ENCODE results near the gene PDGFRA. TPM values are rescaled to one million over a fixed set of nuclear protein-coding genes. Genes with fewer than 3 reads are reported as not detected.

Gene PDGFRA
- not detected for total RNA-seq

DNA sequence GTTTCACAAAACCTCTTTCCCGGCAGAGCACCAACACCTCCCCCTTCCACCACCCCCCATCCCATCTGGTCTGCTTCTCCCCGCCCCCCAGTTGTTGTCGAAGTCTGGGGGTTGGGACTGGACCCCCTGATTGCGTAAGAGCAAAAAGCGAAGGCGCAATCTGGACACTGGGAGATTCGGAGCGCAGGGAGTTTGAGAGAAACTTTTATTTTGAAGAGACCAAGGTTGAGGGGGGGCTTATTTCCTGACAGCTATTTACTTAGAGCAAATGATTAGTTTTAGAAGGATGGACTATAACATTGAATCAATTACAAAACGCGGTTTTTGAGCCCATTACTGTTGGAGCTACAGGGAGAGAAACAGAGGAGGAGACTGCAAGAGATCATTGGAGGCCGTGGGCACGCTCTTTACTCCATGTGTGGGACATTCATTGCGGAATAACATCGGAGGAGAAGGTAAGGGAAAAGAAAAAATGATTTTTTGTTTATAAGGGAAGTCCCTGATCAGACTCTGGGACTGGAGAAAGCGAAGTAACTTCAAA, at the start of gene PDGFRA:
Gene PDGFRA, plus strand, starts transcription at position 333 of the 541 bp plus-strand sequence. CDS start 29,476 bp downstream, outside the sequence.
- Mint-ChIP-seq H3K27me3 (peaks cover 95% of the 10 kb centered on the region), H3K27ac (no peak within 1 kb of the TSS), H3K4me1 (peaks cover 32% of the 10 kb centered on the region), H3K36me3 (peaks cover 1% of the 10 kb centered on the region), H3K9me3 (no peaks in the 10 kb centered on the region), H3K4me3 (no peak within 1 kb of the TSS)
- DNase-seq, result no peak

DNA sequence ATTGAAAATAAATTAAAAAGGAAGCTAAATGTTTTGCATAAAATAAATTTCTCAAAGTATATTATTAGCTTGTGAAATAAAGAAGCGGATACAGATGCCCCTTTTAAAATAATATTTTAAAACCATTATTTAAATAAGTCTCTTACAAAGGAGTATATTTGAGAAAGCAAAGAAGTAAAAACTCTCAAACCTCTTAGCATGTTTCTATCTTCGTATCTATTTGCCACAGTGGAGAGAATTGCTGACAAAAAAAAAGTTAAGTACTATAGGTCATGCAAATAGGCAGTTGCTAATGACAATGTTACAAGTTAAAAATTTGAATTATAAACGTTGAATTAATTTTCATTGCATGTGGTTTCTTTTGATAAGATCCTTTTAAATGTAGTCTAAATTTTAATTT, 44.5 kb upstream of the PDGFRA start:
- H3K27ac Mint-ChIP-seq, result no peak overlapping the region
- no peak for DNase-seq
- no peaks in the 10 kb centered on the region for H3K36me3 Mint-ChIP-seq
- H3K27me3 Mint-ChIP-seq, result no peaks in the 10 kb centered on the region
- no peaks in the 10 kb centered on the region for H3K9me3 Mint-ChIP-seq
- no peaks in the 10 kb centered on the region for H3K4me1 Mint-ChIP-seq
- H3K4me3 Mint-ChIP-seq, result no peak overlapping the region

DNA sequence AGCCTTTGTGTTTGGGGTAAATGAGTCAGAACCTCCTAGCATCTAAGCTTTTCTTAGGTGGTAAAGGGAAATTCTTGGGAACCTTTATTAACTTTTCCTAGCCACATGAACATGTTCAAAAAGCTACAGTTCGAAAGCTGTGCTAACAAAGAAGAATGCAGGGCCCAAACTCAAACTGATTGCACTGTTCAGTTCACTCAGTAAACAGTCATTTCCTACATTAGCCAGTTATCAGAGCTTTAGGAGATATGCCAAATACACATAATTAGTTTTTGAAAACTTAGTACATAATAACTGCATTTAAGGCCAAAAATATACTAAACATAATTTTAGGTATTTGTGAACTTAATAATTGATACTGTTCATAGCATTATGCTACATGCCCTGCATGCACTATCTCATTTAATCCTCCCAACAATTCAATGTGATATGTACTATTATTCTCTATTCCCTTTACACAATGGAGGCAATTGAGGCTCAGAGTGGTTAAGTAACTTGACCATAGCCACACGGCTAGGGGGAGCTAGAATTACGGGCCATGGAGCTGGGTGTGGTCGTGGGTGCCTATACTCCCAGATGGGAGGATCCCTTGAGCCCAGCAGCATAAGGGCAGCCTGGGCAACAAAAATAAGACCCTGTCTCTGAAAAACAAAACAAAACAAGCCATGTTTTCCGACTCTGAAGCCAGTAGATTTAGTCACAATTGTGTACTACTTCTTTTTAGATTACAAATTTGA, 43.9 kb upstream of the PDGFRA start:
- H3K27me3 Mint-ChIP-seq, result no peaks in the 10 kb centered on the region
- no peaks in the 10 kb centered on the region for H3K36me3 Mint-ChIP-seq
- H3K4me3 Mint-ChIP-seq, result no peak overlapping the region
- no peak overlapping the region for H3K27ac Mint-ChIP-seq
- DNase-seq, result no peak
- H3K4me1 Mint-ChIP-seq, result no peaks in the 10 kb centered on the region
- no peaks in the 10 kb centered on the region for H3K9me3 Mint-ChIP-seq

DNA sequence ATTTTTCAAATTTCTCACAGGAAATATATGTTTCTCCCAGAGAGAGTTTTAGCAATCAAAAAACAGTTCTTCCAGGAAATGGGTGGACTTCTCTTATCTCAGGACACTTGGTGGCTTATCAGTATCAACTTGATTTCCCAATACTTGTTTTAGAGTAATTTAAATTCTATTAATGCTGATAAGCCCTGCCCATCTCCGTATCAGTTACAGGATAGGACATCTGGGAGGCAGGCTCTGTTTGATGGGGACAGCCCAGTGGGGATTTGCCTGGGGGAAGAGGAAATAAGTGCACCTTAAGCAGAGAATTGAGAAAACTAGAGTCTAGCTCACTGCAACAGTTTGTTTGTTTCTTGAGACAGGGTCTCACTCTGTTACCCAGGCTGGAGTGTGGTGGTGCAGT, 43.2 kb upstream of the PDGFRA start:
- H3K4me1 Mint-ChIP-seq, result no peaks in the 10 kb centered on the region
- peaks cover 3% of the 10 kb centered on the region for H3K27me3 Mint-ChIP-seq
- no peak for DNase-seq
- H3K9me3 Mint-ChIP-seq, result no peaks in the 10 kb centered on the region
- no peaks in the 10 kb centered on the region for H3K36me3 Mint-ChIP-seq
- H3K27ac Mint-ChIP-seq, result no peak overlapping the region
- H3K4me3 Mint-ChIP-seq, result no peak overlapping the region

DNA sequence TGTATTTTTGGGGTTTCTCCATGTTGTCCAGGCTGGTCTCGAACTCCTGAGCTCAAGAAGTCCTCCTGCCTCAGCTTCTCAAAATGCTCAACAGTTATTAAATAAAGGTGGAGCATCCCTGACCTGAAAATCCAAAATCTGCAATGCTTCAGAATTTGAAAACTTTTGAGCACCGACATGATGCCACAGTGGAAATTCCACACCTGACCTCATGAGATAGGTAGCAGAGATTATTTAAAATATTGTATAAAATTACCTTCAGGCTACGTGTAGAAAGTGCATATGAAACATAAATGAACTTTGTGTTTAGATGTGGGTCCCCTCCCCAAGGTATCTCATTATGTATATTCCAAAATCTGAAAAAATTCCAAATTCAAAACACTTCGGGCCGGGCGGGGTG, 42.7 kb upstream of the PDGFRA start:
- no peaks in the 10 kb centered on the region for H3K36me3 Mint-ChIP-seq
- no peak overlapping the region for H3K27ac Mint-ChIP-seq
- no peak for DNase-seq

DNA sequence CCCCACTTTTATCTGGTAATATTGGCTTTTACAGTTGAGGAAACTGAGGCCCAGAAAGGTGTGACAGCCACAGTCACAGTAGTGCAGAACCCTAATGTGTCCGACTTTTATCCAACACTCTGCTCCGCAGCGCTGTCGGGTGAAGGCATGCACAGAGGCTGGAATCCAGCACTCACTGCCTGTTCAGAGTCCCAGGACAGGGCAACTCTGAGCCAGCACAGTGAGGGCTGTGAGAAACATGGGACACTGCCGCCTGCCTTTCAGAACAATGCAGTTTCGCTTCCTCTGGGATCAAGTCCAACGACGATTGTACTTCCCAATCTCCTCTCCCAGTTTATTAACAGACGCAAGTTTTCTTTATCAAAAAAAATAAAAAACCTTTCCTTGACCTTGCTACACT, 41.9 kb upstream of the PDGFRA start:
- no peaks in the 10 kb centered on the region for H3K36me3 Mint-ChIP-seq
- H3K9me3 Mint-ChIP-seq, result no peaks in the 10 kb centered on the region
- H3K27me3 Mint-ChIP-seq, result peaks cover 3% of the 10 kb centered on the region
- no peaks in the 10 kb centered on the region for H3K4me1 Mint-ChIP-seq
- no peak for DNase-seq
- no peak overlapping the region for H3K4me3 Mint-ChIP-seq
- H3K27ac Mint-ChIP-seq, result no peak overlapping the region

More for the DNA sequence above, 42.7 kb upstream of the PDGFRA start:
- H3K9me3 Mint-ChIP-seq, result no peaks in the 10 kb centered on the region
- no peak overlapping the region for H3K4me3 Mint-ChIP-seq
- no peaks in the 10 kb centered on the region for H3K4me1 Mint-ChIP-seq
- H3K27me3 Mint-ChIP-seq, result peaks cover 3% of the 10 kb centered on the region

DNA sequence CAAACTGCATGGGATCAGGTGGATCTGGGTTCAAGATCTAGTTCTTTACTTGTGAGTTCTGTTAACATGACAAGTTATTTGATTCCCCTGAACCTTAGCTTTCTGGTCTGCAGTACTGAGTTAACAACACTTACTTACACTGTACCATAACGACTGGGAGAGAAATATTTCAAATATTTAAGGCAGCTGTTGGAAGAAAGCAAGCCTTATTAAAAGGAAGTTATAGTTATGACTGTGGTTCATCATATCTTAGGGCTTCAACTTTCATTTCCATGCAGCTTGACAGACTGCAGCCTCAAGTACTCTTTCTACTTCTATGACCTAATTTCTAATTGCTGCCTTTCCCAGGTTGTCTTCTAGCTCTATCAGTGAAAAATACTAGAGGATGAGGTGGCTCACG, 40.0 kb upstream of the PDGFRA start:
- no peaks in the 10 kb centered on the region for H3K4me1 Mint-ChIP-seq
- DNase-seq, result no peak
- no peaks in the 10 kb centered on the region for H3K9me3 Mint-ChIP-seq
- no peak overlapping the region for H3K27ac Mint-ChIP-seq
- peaks cover 3% of the 10 kb centered on the region for H3K27me3 Mint-ChIP-seq
- H3K36me3 Mint-ChIP-seq, result no peaks in the 10 kb centered on the region
- no peak overlapping the region for H3K4me3 Mint-ChIP-seq

DNA sequence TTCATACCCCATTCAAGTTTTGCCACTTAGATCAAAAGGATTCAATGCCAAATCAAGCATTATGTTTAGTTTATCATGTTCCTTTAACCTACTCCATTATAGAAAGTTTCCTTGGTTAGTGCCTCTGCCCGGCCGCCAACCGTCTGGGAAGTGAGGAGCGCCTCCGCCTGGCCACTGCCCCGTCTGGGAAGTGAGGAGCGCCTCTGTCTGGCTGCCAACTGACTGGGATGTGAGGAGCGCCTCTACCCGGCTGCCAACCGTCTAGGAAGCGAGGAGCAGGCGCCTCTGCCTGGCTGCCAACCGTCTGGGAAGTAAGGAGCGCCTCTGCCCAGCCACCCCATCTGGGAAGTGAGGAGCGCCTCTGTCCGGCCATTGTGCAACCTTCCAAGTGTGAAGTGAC, 36.3 kb upstream of the PDGFRA start:
- Mint-ChIP-seq H3K27me3 (peaks cover 3% of the 10 kb centered on the region), H3K9me3 (no peaks in the 10 kb centered on the region), H3K27ac (no peak overlapping the region), H3K4me1 (no peaks in the 10 kb centered on the region), H3K36me3 (no peaks in the 10 kb centered on the region), H3K4me3 (no peak overlapping the region)
- no peak for DNase-seq

DNA sequence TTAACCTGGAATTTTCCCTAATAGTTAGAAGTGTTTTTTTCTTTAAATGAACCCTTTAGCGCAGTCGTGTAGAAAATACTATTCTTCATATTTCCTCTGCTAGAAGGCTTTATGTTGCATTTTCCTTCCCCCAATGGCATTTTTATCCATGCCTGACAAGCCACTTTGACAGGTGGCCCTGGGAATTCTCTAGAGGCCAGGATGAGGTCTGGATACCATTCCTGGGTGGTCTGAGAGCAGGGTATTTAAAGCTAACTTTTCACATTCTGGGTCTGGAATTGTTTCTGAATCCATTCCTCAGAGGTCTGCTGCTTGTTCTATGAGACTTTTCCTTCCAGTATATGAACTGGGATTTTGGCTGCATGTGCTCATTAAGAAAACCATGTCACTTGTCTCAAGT, 31.2 kb upstream of the PDGFRA start:
- Mint-ChIP-seq H3K4me1 (no peaks in the 10 kb centered on the region), H3K4me3 (no peak overlapping the region), H3K27me3 (peaks cover 8% of the 10 kb centered on the region), H3K9me3 (no peaks in the 10 kb centered on the region), H3K27ac (no peak overlapping the region), H3K36me3 (no peaks in the 10 kb centered on the region)
- DNase-seq, result no peak

DNA sequence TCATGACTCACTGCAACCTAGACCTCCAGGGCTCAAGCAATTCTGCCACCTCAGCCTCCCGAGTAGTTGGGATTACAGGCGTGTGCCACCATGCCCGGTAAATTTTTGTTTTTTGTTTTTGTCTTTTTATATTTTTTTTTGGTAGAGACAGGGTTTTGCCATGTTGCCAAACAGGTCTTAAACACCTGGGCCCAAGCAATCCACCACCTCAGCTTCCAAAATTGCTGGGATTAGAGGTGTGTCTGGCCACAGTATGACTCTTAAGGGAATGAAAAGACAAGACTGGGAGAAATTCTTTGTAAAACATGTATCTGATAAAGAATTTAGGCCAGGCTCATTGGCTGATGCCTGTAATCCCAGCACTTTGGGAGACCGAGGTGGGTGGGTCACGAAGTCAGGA, 29.2 kb upstream of the PDGFRA start:
- H3K9me3 Mint-ChIP-seq, result no peaks in the 10 kb centered on the region
- H3K4me1 Mint-ChIP-seq, result no peaks in the 10 kb centered on the region
- no peak for DNase-seq
- H3K4me3 Mint-ChIP-seq, result no peak overlapping the region
- H3K27ac Mint-ChIP-seq, result no peak overlapping the region
- peaks cover 11% of the 10 kb centered on the region for H3K27me3 Mint-ChIP-seq
- H3K36me3 Mint-ChIP-seq, result no peaks in the 10 kb centered on the region

DNA sequence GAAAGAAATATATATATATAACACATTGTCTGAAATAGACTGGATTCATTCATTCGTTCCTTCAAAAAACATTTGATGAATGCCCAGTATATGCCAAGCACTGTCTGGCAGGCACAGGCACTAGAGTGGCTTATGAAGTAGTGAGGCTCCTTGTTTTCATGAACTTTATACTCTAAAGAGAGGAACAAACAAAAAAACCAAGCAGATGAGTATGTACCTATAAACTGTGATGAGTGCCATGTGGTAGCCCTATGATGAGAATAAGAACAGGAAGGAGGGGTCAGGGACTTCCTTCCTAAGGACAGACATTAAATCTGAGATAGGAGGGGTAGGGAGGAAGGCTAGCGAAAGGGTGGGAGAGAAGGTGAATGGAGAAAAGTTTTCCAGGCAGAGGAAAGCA, 19.5 kb upstream of the PDGFRA start:
- Mint-ChIP-seq H3K36me3 (no peaks in the 10 kb centered on the region), H3K27ac (no peak overlapping the region), H3K4me3 (no peak overlapping the region), H3K9me3 (no peaks in the 10 kb centered on the region), H3K4me1 (no peaks in the 10 kb centered on the region), H3K27me3 (peaks cover 25% of the 10 kb centered on the region)
- no peak for DNase-seq

DNA sequence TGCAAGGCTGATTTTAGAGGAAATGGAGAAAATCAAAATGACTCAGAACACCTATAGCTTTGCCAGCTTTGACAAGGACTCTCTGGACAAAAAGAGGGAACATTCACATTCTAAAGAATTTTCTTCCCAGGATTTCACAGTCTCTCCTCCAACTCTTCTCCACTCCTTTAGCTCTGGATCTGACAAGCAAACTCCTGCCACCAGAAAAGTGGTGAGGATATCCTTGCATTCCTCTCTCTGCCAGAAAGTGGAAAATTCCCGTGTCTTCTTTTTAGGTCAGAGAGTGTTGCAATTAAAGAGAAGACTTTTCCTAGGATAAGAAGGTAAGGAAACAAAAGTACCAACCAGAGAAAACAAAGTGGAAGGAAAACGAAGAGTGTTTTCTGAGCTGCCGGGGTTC, 16.1 kb upstream of the PDGFRA start:
- Mint-ChIP-seq H3K9me3 (no peaks in the 10 kb centered on the region), H3K4me1 (peaks cover 4% of the 10 kb centered on the region), H3K36me3 (no peaks in the 10 kb centered on the region), H3K27me3 (peaks cover 37% of the 10 kb centered on the region), H3K27ac (no peak overlapping the region), H3K4me3 (no peak overlapping the region)
- no peak for DNase-seq

DNA sequence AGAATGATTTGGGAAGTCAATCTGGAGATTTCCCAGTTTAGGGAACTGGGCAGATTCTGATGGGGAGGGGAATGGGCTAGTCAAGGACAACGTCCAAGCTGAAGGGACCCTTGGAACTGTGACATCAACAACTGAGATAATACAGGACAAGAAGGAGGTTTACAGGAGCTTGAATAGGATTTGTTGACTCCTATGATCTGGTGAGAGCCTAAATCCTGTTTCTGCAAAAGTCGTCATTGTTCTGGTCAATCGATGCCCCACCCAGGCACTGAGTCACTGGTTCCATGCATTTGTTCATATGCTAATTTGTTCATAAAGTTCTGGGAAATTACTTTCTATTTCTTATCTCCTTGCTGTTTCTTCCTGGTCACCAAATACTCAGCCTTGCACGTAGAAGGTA, 15.3 kb upstream of the PDGFRA start:
- DNase-seq, result no peak
- no peaks in the 10 kb centered on the region for H3K9me3 Mint-ChIP-seq
- no peaks in the 10 kb centered on the region for H3K36me3 Mint-ChIP-seq
- no peak overlapping the region for H3K27ac Mint-ChIP-seq
- peaks cover 41% of the 10 kb centered on the region for H3K27me3 Mint-ChIP-seq
- no peak overlapping the region for H3K4me3 Mint-ChIP-seq
- H3K4me1 Mint-ChIP-seq, result peaks cover 4% of the 10 kb centered on the region

DNA sequence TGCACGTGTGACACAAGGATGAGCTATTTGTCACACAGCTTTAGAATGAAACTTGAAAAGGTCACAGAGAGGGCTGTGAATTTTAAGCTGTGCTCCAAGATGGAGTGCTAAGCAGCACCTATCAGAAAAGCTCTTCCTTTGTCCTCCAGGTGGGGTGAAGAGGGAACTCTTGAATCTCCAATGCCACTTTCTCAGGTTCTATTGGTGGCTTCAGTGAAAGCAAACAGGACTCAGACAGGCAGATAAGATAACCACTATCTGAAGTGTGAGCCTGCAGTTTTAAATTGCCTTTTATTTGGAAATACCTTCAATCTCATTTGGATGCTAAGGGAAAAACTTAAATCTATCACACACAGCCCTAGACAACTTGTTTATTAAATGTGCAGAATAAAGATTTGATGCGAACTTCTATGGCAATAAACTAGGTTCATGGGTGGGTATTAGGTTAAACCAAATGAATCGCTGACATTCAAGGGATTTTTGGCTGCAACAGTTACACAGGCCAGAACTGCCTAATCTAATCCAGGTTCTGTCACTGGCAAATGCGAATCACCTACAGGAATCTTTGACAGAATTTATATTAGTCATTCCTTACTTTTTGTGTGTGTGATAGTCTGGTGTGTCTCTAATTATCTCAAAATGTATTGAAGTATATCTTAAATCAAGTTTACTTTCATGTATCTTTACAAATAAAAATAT, 13.6 kb upstream of the PDGFRA start:
- Mint-ChIP-seq H3K27me3 (peaks cover 29% of the 10 kb centered on the region), H3K9me3 (no peaks in the 10 kb centered on the region), H3K27ac (no peak overlapping the region), H3K4me1 (peaks cover 4% of the 10 kb centered on the region), H3K4me3 (no peak overlapping the region), H3K36me3 (no peaks in the 10 kb centered on the region)
- no peak for DNase-seq

DNA sequence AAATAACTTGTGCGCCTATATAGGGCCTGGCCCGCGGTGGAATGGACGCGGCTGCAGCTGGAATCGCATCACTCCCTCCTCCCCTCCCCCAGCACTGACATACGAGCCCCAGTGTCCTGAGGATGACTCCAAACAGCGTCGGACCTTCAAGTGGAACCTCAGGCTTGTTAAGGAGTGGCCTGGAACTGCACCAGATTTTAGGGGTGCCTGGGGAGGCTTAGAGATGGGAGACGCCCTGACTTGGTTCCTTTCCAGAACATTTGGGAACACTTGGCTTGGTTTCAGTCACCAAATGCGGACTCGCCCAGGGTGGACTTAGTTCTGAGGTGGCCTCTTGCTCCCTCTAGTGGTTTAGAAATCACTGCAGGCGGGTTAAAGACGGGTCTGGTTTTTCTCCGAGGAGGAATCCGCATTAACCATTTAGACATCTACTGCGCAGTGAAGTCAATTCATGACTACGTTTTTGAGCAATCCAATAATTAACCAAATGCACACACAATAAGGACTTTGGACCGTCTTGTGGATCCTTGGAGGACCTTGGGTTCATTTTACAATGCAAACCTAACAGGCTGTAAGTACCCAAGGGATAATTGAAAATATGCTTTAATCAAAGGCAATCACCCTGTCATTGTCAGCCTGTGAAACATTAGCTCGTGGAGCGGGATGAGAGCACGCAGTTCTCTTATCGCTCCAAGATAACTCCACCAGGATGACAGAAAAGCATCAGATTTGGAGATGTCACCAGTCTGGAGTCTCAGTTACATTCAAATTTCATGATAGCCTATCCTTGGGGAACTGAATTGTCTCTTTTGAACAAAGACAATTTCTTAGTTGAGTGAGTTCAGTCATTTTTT, 11.2 kb upstream of the PDGFRA start:
- Mint-ChIP-seq H3K4me1 (peaks cover 4% of the 10 kb centered on the region), H3K4me3 (peak overlapping the region; percentile 27), H3K36me3 (no peaks in the 10 kb centered on the region), H3K27ac (no peak overlapping the region), H3K9me3 (no peaks in the 10 kb centered on the region), H3K27me3 (peaks cover 31% of the 10 kb centered on the region)
- DNase-seq, result peak; percentile 52
